CD4-positive, CD25-positive, alpha-beta regulatory T cell (primary cell): Measurements from ENCODE around the gene TSPAN6. TPM values are rescaled to one million over a fixed set of nuclear protein-coding genes. Genes with fewer than 3 reads are reported as not detected.

ENCODE experiments used
- ATAC-seq, 2 donors: fragments of 150-1000 bp; cut with Tn5 transposase; one replicate each; pipeline ENCODE4 v1.10.0; 2021; ENCODE audit warnings: low read depth in 2 of 2, moderate number of reproducible peaks in 2 of 2, moderate library complexity in 1 of 2
- DNase-seq, 3 donors: peaks; one replicate each; pipeline versions ENCODE4 v3.0.0 to v3.0.0-alpha.2; 2012 to 2022; ENCODE audit warnings: mixed read lengths in 1 of 3
- H3K27ac ChIP-seq: one replicate; pipeline ENCODE4 v1.7.0; 2013; ENCODE audit warnings: mild to moderate bottlenecking, low read length; ENCODE audit not compliant: insufficient read depth, poor library complexity, severe bottlenecking
- H3K27me3 ChIP-seq: one replicate; pipeline ENCODE4 v1.7.0; 2013; ENCODE audit warnings: low read length; ENCODE audit not compliant: control insufficient read depth, insufficient read depth
- H3K36me3 ChIP-seq: one replicate; pipeline ENCODE4 v1.7.0; 2013; ENCODE audit warnings: mild to moderate bottlenecking, low read length, moderate library complexity; ENCODE audit not compliant: control insufficient read depth, insufficient read depth
- H3K4me1 ChIP-seq: 2 replicates; pipeline ENCODE4 v1.7.0; 2013; ENCODE audit warnings: mild to moderate bottlenecking, low read length; ENCODE audit not compliant: insufficient read depth, control insufficient read depth, poor library complexity, severe bottlenecking
- H3K4me3 ChIP-seq: one replicate; pipeline ENCODE4 v1.7.0; 2013; ENCODE audit warnings: low read depth, mild to moderate bottlenecking, low read length, moderate library complexity
- H3K9me3 ChIP-seq, 2 experiments: 1 replicate in 1 of 2; 2 replicates in 1 of 2; pipeline ENCODE4 v1.7.0; 2013; ENCODE audit warnings: low read length in 2 of 2, mild to moderate bottlenecking in 1 of 2, moderate library complexity in 1 of 2; ENCODE audit not compliant: control insufficient read depth in 2 of 2
- H3K27ac Mint-ChIP-seq, 3 donors: one replicate each; pipeline ENCODE4 v1.8.0; 2020 to 2022; ENCODE audit warnings: mild to moderate bottlenecking in 3 of 3, mixed read lengths in 3 of 3, moderate library complexity in 2 of 3
- H3K27me3 Mint-ChIP-seq: one replicate; pipeline ENCODE4 v1.8.0; 2022; ENCODE audit warnings: mild to moderate bottlenecking, mixed read lengths
- H3K36me3 Mint-ChIP-seq: one replicate; pipeline ENCODE4 v1.8.0; 2020; ENCODE audit warnings: mixed read lengths
- H3K4me1 Mint-ChIP-seq, 4 donors: one replicate each; pipeline ENCODE4 v1.8.0; 2020 to 2022; ENCODE audit warnings: mixed read lengths in 4 of 4, mild to moderate bottlenecking in 1 of 4
- H3K4me3 Mint-ChIP-seq, 4 donors: one replicate each; pipeline ENCODE4 v1.8.0; 2020 to 2022; ENCODE audit warnings: mild to moderate bottlenecking in 4 of 4, mixed read lengths in 4 of 4, moderate library complexity in 3 of 4
- H3K9me3 Mint-ChIP-seq, 7 donors: one replicate each; pipeline ENCODE4 v1.8.0; 2020 to 2022; ENCODE audit warnings: mixed read lengths in 7 of 7, mild to moderate bottlenecking in 3 of 7, moderate library complexity in 2 of 7
- polyA plus RNA-seq, 4 donors: library from polyadenylated mRNA; unstranded; fragments of 300-500 nt; fragmentation: Illumina TruSeq; gene quantifications; one replicate each; pipeline ENCODE4 v1.2.3, GENCODE V29; 2021
- total RNA-seq: library from RNA; stranded (reverse); gene quantifications from one replicate; pipeline ENCODE4 v1.2.3, GENCODE V29; 2022

Gene TSPAN6
- total and polyA plus RNA-seq, 5 donors from 2014 or later, result 0.17 to 4.2 (median 0.71) TPM

DNA sequence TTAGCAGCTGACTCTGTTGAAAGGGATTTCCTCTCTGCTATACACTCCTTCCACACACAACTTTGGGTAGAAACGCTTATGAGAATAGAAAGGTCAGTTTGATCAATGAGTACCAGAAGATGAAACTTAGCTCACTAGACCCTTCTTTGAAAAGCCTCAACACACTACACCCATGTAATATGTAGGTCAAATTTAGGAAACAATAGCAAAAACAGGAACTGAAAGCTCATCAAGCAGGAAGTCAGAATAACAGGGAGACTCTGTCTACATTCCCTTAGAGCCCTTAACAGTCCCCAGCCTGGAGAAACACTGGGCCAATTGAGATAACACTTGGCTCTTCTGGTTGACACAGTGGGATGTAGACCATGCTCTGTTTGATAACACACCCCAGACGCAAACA, 38.1 kb upstream of the TSPAN6 start:
- Histone ChIP-seq H3K27me3 (no peaks in the 10 kb centered on the region), H3K4me1 (no peaks in the 10 kb centered on the region), H3K27ac (no peak overlapping the region), H3K4me3 (no peak overlapping the region), H3K9me3 (no peaks in the 10 kb centered on the region), H3K36me3 (no peaks in the 10 kb centered on the region)
- peak in 1 of 3 donors; percentile 1 for DNase-seq
- H3K27ac Mint-ChIP-seq, result no peak overlapping the region
- ATAC-seq, result no peak
- no peaks in the 10 kb centered on the region for H3K36me3 Mint-ChIP-seq
- H3K9me3 Mint-ChIP-seq, result no peaks in the 10 kb centered on the region
- H3K27me3 Mint-ChIP-seq, result peaks cover 4% of the 10 kb centered on the region
- H3K4me3 Mint-ChIP-seq, result no peak overlapping the region
- peaks cover 0 to 7% (median 3%) of the 10 kb centered on the region in 4 donors for H3K4me1 Mint-ChIP-seq

DNA sequence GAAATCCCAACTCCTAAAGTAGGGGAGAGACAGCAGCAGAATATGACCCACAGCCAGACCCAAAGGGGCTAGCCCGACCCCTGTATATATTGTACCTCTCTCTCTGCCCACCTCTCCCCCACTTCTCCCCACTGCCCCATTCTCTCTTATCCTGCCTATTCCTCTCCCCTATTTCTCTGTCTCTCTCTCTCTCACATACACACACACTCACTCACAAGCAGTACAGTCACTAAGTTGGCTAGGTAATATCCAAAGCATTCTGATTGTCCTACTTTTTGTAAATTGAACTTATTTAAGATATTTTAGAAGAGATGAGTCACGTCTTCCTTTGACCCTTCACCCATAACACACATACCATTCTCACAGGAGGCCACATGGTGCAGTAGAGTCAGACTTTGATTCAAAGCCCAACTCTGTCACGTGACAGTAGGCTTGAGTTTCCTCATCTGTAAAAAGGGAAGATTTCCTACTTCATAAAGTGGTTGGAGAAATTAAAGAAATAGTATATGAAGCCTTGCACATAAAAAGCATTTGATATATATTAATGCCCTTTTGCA, 36.9 kb upstream of the TSPAN6 start:
- Mint-ChIP-seq H3K27ac (no peak overlapping the region), H3K4me3 (no peak overlapping the region), H3K27me3 (peaks cover 5% of the 10 kb centered on the region), H3K36me3 (no peaks in the 10 kb centered on the region), H3K9me3 (no peaks in the 10 kb centered on the region), H3K4me1 (peaks cover 0 to 7% (median 3%) of the 10 kb centered on the region in 4 donors)
- no peaks in the 10 kb centered on the region for H3K27me3 ChIP-seq
- no peak overlapping the region for H3K4me3 ChIP-seq
- H3K27ac ChIP-seq, result no peak overlapping the region
- H3K9me3 ChIP-seq, result no peaks in the 10 kb centered on the region
- no peaks in the 10 kb centered on the region for H3K4me1 ChIP-seq
- no peaks in the 10 kb centered on the region for H3K36me3 ChIP-seq
- DNase-seq (no peak), ATAC-seq (no peak)

DNA sequence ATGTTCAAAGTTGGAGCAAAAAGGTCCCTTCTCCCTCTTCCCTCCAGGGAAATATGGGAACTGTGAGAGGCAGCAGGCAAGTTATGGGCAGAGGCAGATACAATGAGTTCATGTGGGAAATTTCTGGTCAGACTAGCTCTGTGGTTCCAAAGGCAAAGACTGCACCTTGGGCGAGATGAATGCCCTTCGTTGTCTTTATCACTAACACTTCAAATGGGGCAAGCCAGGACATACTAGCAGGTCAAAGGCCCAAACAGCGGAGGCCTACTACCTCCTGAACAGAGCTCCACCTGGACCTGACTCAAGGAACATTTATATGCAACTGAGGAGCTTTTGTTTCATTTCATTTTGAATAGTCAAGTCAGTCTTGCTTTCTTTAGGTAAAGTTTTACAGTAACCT, 36.4 kb upstream of the TSPAN6 start:
- ATAC-seq (no peak), DNase-seq (no peak)
- Histone ChIP-seq H3K4me1 (no peaks in the 10 kb centered on the region), H3K27me3 (no peaks in the 10 kb centered on the region), H3K9me3 (no peaks in the 10 kb centered on the region), H3K27ac (no peak overlapping the region), H3K36me3 (no peaks in the 10 kb centered on the region), H3K4me3 (no peak overlapping the region)
- peaks cover 0 to 2% (median 0%) of the 10 kb centered on the region in 7 donors for H3K9me3 Mint-ChIP-seq
- H3K27ac Mint-ChIP-seq, result no peak overlapping the region
- peaks cover 0 to 7% (median 3%) of the 10 kb centered on the region in 4 donors for H3K4me1 Mint-ChIP-seq
- peaks cover 5% of the 10 kb centered on the region for H3K27me3 Mint-ChIP-seq
- H3K4me3 Mint-ChIP-seq, result no peak overlapping the region
- no peaks in the 10 kb centered on the region for H3K36me3 Mint-ChIP-seq

DNA sequence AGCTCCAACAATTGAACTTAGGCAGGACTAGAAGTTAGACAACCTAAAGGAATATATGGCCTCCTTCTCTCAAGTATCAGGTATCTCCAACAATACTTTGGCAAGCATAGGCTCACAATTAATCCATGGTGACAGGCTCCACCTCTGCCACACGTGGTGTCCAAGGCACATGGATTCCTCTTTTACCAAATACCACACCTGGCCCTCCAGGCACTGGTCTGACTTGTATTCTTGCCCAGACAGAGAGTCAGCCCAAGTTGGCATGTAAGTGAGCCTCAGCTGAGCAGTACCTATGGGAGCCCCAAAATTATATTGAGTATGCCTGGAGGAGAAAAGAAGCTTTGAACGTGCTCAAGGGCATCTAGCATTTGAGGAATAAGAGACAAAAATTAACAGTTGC, 27.0 kb upstream of the TSPAN6 start:
- Mint-ChIP-seq H3K27ac (no peak overlapping the region), H3K9me3 (peaks cover 0 to 5% (median 0%) of the 10 kb centered on the region in 7 donors), H3K4me3 (no peak overlapping the region), H3K4me1 (no peaks in the 10 kb centered on the region), H3K36me3 (no peaks in the 10 kb centered on the region), H3K27me3 (peaks cover 2% of the 10 kb centered on the region)
- ATAC-seq (no peak), DNase-seq (no peak)
- H3K27ac ChIP-seq, result no peak overlapping the region
- H3K4me3 ChIP-seq, result no peak overlapping the region
- H3K36me3 ChIP-seq, result no peaks in the 10 kb centered on the region
- no peaks in the 10 kb centered on the region for H3K4me1 ChIP-seq
- H3K9me3 ChIP-seq, result no peaks in the 10 kb centered on the region
- no peaks in the 10 kb centered on the region for H3K27me3 ChIP-seq

DNA sequence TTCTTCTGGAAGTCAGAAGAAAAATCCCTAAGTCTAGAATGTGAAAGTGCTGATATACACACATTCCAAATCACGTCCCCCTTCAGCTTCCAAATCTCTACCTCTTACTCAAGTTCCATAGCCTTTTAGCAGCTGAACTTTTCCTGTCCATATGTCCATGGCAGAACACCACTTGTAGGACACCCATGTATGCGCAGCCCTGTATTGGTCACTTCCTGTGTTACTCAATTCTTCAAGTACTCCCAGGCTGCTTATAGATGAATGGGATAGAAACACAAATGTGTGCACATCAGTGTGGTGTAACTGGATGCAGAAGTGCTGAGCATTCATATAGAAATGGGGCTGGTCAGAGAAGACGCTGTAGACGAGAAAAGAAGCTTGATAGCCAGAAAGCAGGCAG, 26.2 kb upstream of the TSPAN6 start:
- Mint-ChIP-seq H3K4me3 (no peak overlapping the region), H3K9me3 (peaks cover 0 to 3% (median 0%) of the 10 kb centered on the region in 7 donors), H3K36me3 (no peaks in the 10 kb centered on the region), H3K4me1 (no peaks in the 10 kb centered on the region), H3K27ac (no peak overlapping the region), H3K27me3 (no peaks in the 10 kb centered on the region)
- no peak for ATAC-seq
- Histone ChIP-seq H3K27ac (no peak overlapping the region), H3K4me3 (no peak overlapping the region), H3K9me3 (no peaks in the 10 kb centered on the region), H3K36me3 (no peaks in the 10 kb centered on the region), H3K27me3 (no peaks in the 10 kb centered on the region), H3K4me1 (no peaks in the 10 kb centered on the region)
- no peak for DNase-seq

DNA sequence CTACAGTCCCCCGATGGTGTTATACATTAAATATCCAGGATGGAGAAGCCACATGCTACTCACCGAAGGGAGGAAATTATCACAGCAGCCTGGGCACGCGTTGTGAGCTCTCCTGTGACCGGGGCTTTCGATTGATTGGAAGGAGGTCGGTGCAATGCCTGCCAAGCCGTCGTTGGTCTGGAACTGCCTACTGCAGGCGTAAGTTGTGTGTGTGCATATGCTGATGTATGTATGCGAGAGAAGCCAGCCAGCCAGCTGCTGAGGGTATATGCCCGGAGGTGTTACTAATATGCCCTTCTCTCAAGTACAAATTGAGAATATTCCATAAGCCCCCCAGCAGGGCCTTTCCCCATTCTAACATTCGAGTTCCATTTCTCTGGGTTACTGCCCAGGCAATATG, 25.6 kb upstream of the TSPAN6 start:
- H3K9me3 ChIP-seq, result no peaks in the 10 kb centered on the region
- Mint-ChIP-seq H3K27me3 (no peaks in the 10 kb centered on the region), H3K4me1 (no peaks in the 10 kb centered on the region), H3K27ac (no peak overlapping the region), H3K4me3 (no peak overlapping the region), H3K9me3 (peaks cover 0 to 3% (median 0%) of the 10 kb centered on the region in 7 donors), H3K36me3 (no peaks in the 10 kb centered on the region)
- no peaks in the 10 kb centered on the region for H3K36me3 ChIP-seq
- no peaks in the 10 kb centered on the region for H3K4me1 ChIP-seq
- DNase-seq, result no peak
- ATAC-seq, result no peak
- H3K27me3 ChIP-seq, result no peaks in the 10 kb centered on the region
- H3K4me3 ChIP-seq, result no peak overlapping the region
- no peak overlapping the region for H3K27ac ChIP-seq

DNA sequence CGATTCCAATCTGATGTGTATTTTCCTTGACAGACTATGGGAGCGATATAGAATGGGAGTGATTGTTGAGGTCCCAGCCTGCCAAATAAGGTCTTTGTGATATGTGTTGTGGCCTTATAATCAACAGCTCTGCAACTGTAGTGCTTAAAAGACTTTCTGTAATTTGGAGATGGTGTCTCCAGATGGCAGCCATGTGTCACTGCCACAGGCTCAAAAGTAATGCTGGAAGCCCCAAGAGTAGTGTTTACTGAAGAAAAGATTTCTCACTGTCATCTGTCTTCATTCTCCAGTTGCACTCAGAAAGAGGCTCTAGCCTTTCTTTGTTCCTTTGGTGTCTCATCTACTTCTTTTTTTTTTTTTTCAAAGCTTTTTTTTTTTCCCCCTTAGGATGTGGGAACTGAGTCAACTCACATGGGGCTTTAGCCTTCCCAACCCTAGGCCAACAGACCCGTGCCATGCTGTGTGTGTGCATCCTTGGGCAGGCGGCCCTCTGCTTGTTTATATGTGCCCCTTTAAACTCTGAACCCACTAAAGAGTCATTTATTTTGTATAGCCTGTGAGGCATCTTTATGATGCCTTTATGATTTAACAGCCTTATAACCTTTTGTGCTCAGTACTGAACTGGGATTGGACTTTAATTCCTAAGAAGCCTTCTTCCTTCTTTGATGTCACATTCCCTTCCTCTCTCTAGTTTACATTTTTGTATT, 23.0 kb upstream of the TSPAN6 start:
- Mint-ChIP-seq H3K4me1 (no peaks in the 10 kb centered on the region), H3K36me3 (no peaks in the 10 kb centered on the region), H3K27ac (no peak overlapping the region), H3K27me3 (no peaks in the 10 kb centered on the region), H3K4me3 (no peak overlapping the region), H3K9me3 (no peaks in the 10 kb centered on the region)
- Histone ChIP-seq H3K4me1 (no peaks in the 10 kb centered on the region), H3K9me3 (no peaks in the 10 kb centered on the region), H3K27ac (no peak overlapping the region), H3K27me3 (no peaks in the 10 kb centered on the region), H3K4me3 (no peak overlapping the region), H3K36me3 (no peaks in the 10 kb centered on the region)
- ATAC-seq (no peak), DNase-seq (no peak)

DNA sequence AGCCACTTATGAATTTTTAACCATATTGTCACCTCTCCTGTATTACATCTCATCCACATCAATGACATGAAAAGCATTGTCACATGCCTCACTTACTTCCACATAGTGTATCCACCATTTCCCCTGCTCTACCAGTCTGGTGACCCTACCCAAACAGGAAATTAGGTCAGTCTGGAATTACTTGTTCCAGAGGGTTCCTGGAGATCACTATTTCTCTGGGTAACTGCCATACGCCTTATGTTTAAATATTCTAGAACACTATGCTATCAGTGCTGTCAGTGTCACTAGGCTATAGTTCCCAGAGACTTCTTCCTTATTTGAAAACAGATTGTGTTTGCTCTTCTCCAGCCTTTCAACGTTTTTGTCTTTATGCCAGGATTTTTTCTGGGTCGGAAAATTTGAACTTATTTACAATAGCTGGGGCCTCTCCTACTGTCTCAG, 22.4 kb upstream of the TSPAN6 start:
- no peaks in the 10 kb centered on the region for H3K27me3 ChIP-seq
- ATAC-seq (no peak), DNase-seq (no peak)
- no peaks in the 10 kb centered on the region for H3K36me3 ChIP-seq
- Mint-ChIP-seq H3K4me1 (no peaks in the 10 kb centered on the region), H3K36me3 (no peaks in the 10 kb centered on the region), H3K4me3 (no peak overlapping the region), H3K9me3 (no peaks in the 10 kb centered on the region), H3K27ac (no peak overlapping the region), H3K27me3 (no peaks in the 10 kb centered on the region)
- no peak overlapping the region for H3K27ac ChIP-seq
- H3K4me1 ChIP-seq, result no peaks in the 10 kb centered on the region
- H3K9me3 ChIP-seq, result no peaks in the 10 kb centered on the region
- H3K4me3 ChIP-seq, result no peak overlapping the region
